Activated T-cell treated with anti-CD3 and anti-CD28 coated beads, Interleukin-2, amount 50 U/mL, for 72 hours (primary cell): ENCODE data around the gene GTPBP4. TPM values are rescaled to one million over a fixed set of nuclear protein-coding genes. Genes with fewer than 3 reads are reported as not detected.

Experiments
- ATAC-seq, 2 donors: fragments of 150-1000 bp; cut with Tn5 transposase; replicated peaks in 1 of 2; 2 replicates each; pipeline ENCODE4 v1.10.0; 2021; ENCODE audit warnings: moderate library complexity in 2 of 2, mild to moderate bottlenecking in 1 of 2
- DNase-seq, 2 donors: peaks; one replicate each; pipeline ENCODE4 v3.0.0; 2021 to 2022; ENCODE audit warnings: mixed read lengths in 1 of 2
- H3K27ac Mint-ChIP-seq: one replicate; pipeline ENCODE4 v1.8.0; 2022; ENCODE audit warnings: mild to moderate bottlenecking, moderate library complexity, mixed read lengths
- H3K27me3 Mint-ChIP-seq: one replicate; pipeline ENCODE4 v1.8.0; 2022; ENCODE audit warnings: low read depth, mixed read lengths
- H3K36me3 Mint-ChIP-seq, 2 donors: one replicate each; pipeline ENCODE4 v1.8.0; 2022; ENCODE audit warnings: mixed read lengths in 2 of 2, mild to moderate bottlenecking in 1 of 2; ENCODE audit not compliant: insufficient read depth in 2 of 2
- H3K4me1 Mint-ChIP-seq: one replicate; pipeline ENCODE4 v1.8.0; 2022; ENCODE audit warnings: low read depth, mixed read lengths
- H3K4me3 Mint-ChIP-seq, 2 donors: one replicate each; pipeline ENCODE4 v1.8.0; 2022; ENCODE audit warnings: mild to moderate bottlenecking in 2 of 2, mixed read lengths in 2 of 2, moderate library complexity in 2 of 2
- H3K9me3 Mint-ChIP-seq, 2 donors: one replicate each; pipeline ENCODE4 v1.8.0; 2022; ENCODE audit warnings: mixed read lengths in 2 of 2
- total RNA-seq, 2 donors: library from RNA; stranded (reverse); gene quantifications; one replicate each; pipeline ENCODE4 v1.2.3, GENCODE V29; 2022

GTPBP4 gene
- total RNA-seq: 10 to 100 TPM; 76.9 to 78.1 TPM

- H3K4me1 Mint-ChIP-seq: peaks cover 40% of the 10 kb centered on the region
- no peaks in the 10 kb centered on the region for H3K27me3 Mint-ChIP-seq
- H3K27ac Mint-ChIP-seq: peak within 1 kb of the TSS; percentile 96
- peak within 1 kb of the TSS; percentile 95 to 98 for H3K4me3 Mint-ChIP-seq
- peak; percentile 97 to 98 for DNase-seq
- no peaks in the 10 kb centered on the region for H3K9me3 Mint-ChIP-seq
- ATAC-seq: peak; percentile 98
- H3K36me3 Mint-ChIP-seq: peaks cover 1 to 11% of the 10 kb centered on the region in 2 donors
Measured at GRCh38 chr10:987870-988666, at the start of gene GTPBP4. TSS of gene GTPBP4 (plus strand) at chr10:988434. CDS start at chr10:988480, 46 bp downstream.

- no peaks in the 10 kb centered on the region for H3K36me3 Mint-ChIP-seq
- ATAC-seq: no peak
- DNase-seq: no peak
- H3K27me3 Mint-ChIP-seq: no peaks in the 10 kb centered on the region
- H3K9me3 Mint-ChIP-seq: no peaks in the 10 kb centered on the region
- H3K27ac Mint-ChIP-seq: no peak overlapping the region
- no peak overlapping the region for H3K4me3 Mint-ChIP-seq
- peaks cover 38% of the 10 kb centered on the region for H3K4me1 Mint-ChIP-seq
Measured at GRCh38 chr10:938941-939678, 49.1 kb upstream of the GTPBP4 start.

- DNase-seq: no peak
- no peak overlapping the region for H3K4me3 Mint-ChIP-seq
- no peak for ATAC-seq
- H3K27me3 Mint-ChIP-seq: no peaks in the 10 kb centered on the region
- peaks cover 35% of the 10 kb centered on the region for H3K4me1 Mint-ChIP-seq
- no peaks in the 10 kb centered on the region for H3K9me3 Mint-ChIP-seq
- no peak overlapping the region for H3K27ac Mint-ChIP-seq
- no peaks in the 10 kb centered on the region for H3K36me3 Mint-ChIP-seq
Measured at GRCh38 chr10:943334-944033, 44.8 kb upstream of the GTPBP4 start.

- Mint-ChIP-seq H3K4me1 (peaks cover 28% of the 10 kb centered on the region), H3K9me3 (no peaks in the 10 kb centered on the region), H3K4me3 (no peak overlapping the region), H3K27ac (no peak overlapping the region), H3K27me3 (no peaks in the 10 kb centered on the region), H3K36me3 (no peaks in the 10 kb centered on the region)
- peak; percentile 40 to 57 for ATAC-seq
- peak; percentile 11 to 19 for DNase-seq
Measured at GRCh38 chr10:944034-944831, 44.0 kb upstream of the GTPBP4 start.

DNA sequence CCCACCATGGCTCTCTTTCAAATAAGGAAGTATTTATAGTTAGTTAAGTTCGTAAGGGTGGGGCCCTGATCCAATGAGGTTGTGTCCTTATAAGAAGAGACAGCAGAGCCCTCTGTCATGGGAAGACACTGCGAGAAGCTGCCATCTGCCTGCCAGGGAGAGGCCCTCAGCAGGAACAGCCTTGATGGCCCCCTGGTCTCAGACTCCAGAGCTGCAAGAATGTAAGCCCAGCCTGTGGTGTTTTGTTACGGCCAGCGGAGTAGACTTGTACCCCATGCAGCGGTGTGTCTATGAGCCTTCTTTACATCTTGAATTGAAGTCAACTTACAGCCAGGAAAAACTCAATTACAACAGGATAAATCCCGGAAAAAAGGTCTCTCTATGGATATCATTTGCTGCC, 42.5 kb upstream of the GTPBP4 start:
- Mint-ChIP-seq H3K4me3 (no peak overlapping the region), H3K4me1 (peaks cover 20% of the 10 kb centered on the region), H3K27me3 (peaks cover 2% of the 10 kb centered on the region), H3K9me3 (no peaks in the 10 kb centered on the region), H3K36me3 (no peaks in the 10 kb centered on the region), H3K27ac (no peak overlapping the region)
- DNase-seq (no peak), ATAC-seq (no peak)

- H3K9me3 Mint-ChIP-seq: no peaks in the 10 kb centered on the region
- no peak for DNase-seq
- no peaks in the 10 kb centered on the region for H3K36me3 Mint-ChIP-seq
- H3K27ac Mint-ChIP-seq: no peak overlapping the region
- H3K4me3 Mint-ChIP-seq: no peak overlapping the region
- H3K27me3 Mint-ChIP-seq: peaks cover 6% of the 10 kb centered on the region
- H3K4me1 Mint-ChIP-seq: peaks cover 15% of the 10 kb centered on the region
- no peak for ATAC-seq
Measured at GRCh38 chr10:947051-947450, 41.2 kb upstream of the GTPBP4 start.

GRCh38 chr10:947881-948280, 40.4 kb upstream of the GTPBP4 start:
- ATAC-seq (no peak), DNase-seq (no peak)
- Mint-ChIP-seq H3K27ac (no peak overlapping the region), H3K4me3 (no peak overlapping the region), H3K36me3 (no peaks in the 10 kb centered on the region), H3K27me3 (peaks cover 6% of the 10 kb centered on the region), H3K4me1 (peaks cover 8% of the 10 kb centered on the region), H3K9me3 (no peaks in the 10 kb centered on the region)

- no peak overlapping the region for H3K27ac Mint-ChIP-seq
- no peak overlapping the region for H3K4me3 Mint-ChIP-seq
- ATAC-seq (no peak), DNase-seq (no peak)
- peaks cover 6% of the 10 kb centered on the region for H3K4me1 Mint-ChIP-seq
- H3K36me3 Mint-ChIP-seq: no peaks in the 10 kb centered on the region
- peaks cover 6% of the 10 kb centered on the region for H3K27me3 Mint-ChIP-seq
- H3K9me3 Mint-ChIP-seq: no peaks in the 10 kb centered on the region
Measured at GRCh38 chr10:948347-948746, 39.9 kb upstream of the GTPBP4 start.

DNA sequence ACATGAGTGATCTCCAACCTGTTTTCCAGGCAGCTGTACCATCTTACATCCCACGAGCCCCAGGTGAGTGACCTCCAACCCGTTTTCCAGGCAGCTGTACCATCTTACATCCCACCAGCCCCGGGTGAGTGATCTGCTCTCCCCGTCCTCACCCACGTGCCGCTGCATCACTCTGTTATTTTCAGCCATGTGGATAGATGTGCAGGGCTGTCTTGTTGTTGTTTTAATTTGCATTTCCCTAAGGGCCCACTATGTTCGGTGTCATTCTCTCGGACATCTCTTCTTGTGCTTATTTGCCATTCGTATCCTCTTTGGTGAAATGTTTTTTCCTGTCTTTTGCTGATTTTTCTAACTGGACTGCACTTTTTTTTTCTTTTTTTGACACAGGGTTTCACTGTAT, 38.8 kb upstream of the GTPBP4 start:
- no peak overlapping the region for H3K27ac Mint-ChIP-seq
- no peak overlapping the region for H3K4me3 Mint-ChIP-seq
- no peak for DNase-seq
- H3K4me1 Mint-ChIP-seq: no peaks in the 10 kb centered on the region
- H3K27me3 Mint-ChIP-seq: peaks cover 6% of the 10 kb centered on the region
- H3K36me3 Mint-ChIP-seq: no peaks in the 10 kb centered on the region
- H3K9me3 Mint-ChIP-seq: no peaks in the 10 kb centered on the region
- no peak for ATAC-seq

GRCh38 chr10:953836-954235, 34.4 kb upstream of the GTPBP4 start:
- Mint-ChIP-seq H3K36me3 (no peaks in the 10 kb centered on the region), H3K4me1 (no peaks in the 10 kb centered on the region), H3K27me3 (peaks cover 6% of the 10 kb centered on the region), H3K27ac (no peak overlapping the region), H3K9me3 (no peaks in the 10 kb centered on the region), H3K4me3 (no peak overlapping the region)
- no peak for ATAC-seq
- DNase-seq: no peak

GRCh38 chr10:954396-954795, 33.8 kb upstream of the GTPBP4 start:
- no peaks in the 10 kb centered on the region for H3K36me3 Mint-ChIP-seq
- peaks cover 6% of the 10 kb centered on the region for H3K27me3 Mint-ChIP-seq
- no peak for DNase-seq
- H3K4me3 Mint-ChIP-seq: no peak overlapping the region
- no peaks in the 10 kb centered on the region for H3K9me3 Mint-ChIP-seq
- no peak overlapping the region for H3K27ac Mint-ChIP-seq
- no peaks in the 10 kb centered on the region for H3K4me1 Mint-ChIP-seq
- no peak for ATAC-seq

GRCh38 chr10:955127-955819, 33.0 kb upstream of the GTPBP4 start:
- no peak overlapping the region for H3K27ac Mint-ChIP-seq
- peaks cover 6% of the 10 kb centered on the region for H3K27me3 Mint-ChIP-seq

More at GRCh38 chr10:955127-955819, 33.0 kb upstream of the GTPBP4 start:
- Mint-ChIP-seq H3K4me1 (no peaks in the 10 kb centered on the region), H3K9me3 (no peaks in the 10 kb centered on the region), H3K4me3 (no peak overlapping the region), H3K36me3 (no peaks in the 10 kb centered on the region)
- DNase-seq: no peak
- no peak for ATAC-seq
